NK-92 treated with Interleukin-12 subunit alpha and Interleukin-12 subunit beta, amount 100 ng/mL, for 24 hours (cell line): ENCODE measurements around the gene USP4.
"Not testable (repeated sequence)": the region's sequence is repeated elsewhere in the genome, so short reads cannot be mapped to it uniquely, and the experiment has no call there.

Experiments used
- DNase-seq: peaks from one replicate; lab custom pipeline; 2025; lab: John Stamatoyannopoulos, UW

The USP4 gene

DNA sequence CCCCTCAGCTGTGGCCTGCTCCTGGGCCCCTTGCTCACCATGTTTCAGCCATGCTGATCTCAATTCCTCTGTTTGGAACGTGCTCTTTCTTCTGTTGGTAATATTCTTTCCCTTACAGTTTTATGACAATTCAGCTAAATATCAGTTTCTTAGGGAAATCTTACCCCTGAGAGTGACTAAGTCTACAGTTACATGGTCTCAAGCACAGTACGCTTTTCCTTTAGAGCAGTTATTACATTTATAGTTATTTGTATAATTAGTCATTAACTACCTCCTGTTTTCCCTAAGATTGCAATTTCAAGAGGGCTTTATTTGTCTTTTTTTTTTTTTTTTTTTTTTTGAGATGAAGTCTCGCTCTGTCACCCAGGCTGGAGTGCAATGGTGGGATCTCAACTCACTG lies 86.3 kb downstream of the USP4 start:
- DNase-seq, result no peak

DNA sequence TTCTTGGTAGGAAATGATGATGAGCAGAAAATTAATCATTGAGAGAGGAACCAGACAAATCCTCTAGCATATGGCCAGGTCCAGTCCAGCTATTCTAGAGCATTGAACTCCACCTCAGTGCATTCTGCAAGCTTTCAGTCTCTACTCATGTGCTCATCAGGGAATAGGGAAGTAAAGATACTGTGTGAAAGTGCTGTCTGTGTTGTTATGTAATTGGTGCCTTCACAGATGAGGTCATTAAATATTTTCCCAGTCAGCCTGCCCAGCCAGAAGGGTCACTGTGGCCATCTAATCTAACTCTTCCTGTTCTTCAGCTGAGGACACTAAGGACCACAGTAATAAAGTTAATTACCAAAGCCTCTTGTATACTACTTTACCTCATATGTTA lies 91.0 kb downstream of the USP4 start:
- DNase-seq, result no peak

DNA sequence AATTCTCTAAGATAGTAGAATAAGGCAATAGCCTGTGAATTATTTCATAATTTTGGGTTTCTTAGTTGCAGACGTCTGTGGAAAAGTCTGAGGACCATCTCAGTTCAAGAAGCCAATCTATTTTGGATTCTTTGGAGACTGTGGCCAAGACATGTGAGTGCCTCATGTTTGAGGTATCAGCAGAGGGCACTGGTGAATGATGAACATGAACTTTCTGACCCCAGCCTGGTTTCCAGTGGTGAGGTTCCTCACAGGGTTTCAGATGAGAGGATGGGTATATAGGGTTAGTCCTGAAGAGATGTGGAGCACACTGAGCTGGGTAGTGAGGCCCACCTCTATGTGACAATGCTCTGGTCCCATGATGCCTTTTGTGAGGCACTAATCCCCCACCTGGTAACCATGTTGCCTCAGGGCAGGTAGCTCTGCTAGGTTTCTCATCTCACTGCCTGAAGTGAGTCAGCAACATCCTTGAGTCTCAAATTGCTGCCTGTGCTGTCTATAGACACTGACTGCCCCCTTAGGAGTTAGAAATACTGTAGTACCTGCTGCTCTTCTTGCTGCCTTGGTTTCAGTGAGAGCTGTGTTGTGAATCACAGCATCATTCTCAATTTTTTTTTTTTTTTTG lies 95.2 kb downstream of the USP4 start:
- no peak for DNase-seq

DNA sequence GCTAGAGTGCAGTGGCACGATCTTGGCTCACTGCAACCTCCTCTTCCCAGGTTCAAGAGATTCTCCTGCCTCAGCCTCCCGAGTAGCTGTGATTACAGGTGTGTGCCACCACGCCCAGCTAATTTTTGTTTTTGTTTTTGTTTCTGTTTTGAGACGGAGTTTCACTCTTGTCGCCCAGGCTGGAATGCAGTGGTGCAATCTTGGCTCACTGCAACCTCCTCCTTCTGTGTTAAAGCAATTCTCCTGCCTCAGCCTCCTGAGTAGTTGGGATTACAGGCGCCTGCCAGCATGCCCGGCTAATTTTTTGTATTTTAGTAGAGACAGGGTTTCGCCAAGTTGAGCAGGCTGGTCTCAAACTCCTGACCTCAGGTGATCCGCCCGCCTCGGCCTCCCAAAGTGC lies 99.8 kb downstream of the USP4 start:
- DNase-seq, result not testable (repeated sequence)

DNA sequence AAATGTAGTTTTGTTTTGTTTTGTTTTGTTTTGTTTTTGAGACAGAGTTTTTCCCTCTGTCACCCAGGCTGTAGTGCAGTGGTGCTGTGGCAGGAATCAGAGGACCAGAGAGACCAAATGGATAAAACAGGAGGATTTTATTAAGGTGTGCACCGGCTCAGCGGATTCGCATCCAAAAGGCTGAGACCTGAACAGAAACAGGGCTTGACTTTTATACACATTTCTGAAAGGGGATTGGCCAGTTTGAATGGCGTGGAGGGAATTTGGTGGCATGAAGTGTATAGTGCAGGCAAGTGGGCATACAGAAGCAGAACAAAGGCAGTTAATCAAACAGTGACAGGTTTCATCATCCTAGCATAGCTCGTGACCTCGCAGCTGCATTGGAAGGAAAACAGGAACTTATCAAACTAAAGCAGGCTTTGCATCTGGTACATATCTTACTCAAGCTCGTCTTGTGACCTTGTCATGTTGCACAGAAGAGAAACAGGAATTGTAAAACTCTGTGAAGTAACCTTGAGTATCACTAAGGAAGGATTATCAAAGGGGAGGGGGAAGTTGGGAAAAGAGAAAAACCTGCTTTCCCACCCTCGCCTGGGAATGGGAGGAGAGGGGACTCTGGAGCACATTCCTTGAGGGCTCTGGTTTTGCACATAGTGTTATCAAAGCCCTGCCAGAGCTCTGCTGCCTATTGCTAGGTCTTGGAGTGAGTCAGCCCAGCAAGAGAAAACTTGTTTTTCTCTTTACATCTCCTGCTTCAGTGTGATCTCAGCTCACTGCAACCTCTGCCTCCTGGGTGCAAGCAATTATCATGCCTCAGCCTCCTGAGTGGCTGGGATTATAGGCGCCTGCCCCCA lies 101.4 kb downstream of the USP4 start:
- no peak for DNase-seq

DNA sequence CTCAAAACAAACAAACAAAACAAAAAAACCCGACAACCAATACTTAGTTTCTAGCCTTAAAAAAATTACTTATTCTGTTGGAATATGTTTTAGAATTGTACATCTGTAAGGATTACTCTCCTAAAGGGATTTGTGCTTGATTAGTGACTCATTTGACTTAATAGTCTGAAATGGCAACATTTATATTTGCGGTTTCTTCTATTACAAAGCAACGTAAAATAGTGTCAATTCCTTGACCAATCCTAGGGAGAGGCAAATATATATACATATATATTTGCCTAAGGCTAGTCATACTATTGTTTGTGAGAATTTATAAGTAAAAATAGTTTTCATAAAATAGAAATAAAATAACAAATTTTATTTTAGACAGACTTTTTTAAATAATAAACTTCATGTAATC lies 102.5 kb downstream of the USP4 start:
- DNase-seq, result no peak

DNA sequence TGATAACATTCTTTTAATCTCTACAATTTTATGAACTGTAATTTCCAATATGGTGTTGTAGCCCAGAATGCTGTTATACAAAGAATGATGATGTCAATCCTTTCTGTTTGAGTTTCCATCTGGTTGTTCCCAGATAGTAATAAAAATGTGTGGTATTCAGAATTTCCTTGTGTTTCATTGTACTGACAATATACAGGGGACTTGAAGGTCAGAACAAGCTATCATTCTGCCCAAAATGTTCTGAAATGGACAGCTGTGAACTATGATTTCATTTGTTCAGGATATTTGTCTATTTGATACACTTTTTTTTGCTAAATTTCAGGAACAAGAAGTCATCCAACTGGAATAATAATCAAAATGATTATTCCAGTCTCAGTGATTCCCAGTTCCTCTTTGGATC lies 103.6 kb downstream of the USP4 start:
- DNase-seq, result no peak

DNA sequence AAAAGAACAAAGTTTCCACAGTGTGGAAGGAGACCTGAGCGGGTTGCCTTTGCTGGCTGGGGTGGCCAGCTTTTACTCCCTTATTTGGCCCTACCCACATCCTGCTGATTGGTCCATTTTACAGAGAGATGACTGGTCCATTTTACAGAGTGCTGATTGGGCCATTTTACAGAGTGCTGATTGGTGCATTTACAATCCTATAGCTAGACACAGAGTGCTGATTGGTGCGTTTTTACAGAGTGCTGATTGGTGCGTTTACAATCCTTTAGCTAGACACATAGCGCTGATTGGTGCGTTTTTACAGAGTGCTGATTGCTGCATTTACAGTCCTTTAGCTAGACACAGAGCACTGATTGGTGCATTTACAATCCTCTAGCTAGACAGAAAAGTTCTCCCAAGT lies 111.0 kb downstream of the USP4 start:
- DNase-seq, result not testable (repeated sequence)
